G401.6 (cell line): Measurements from ENCODE around the gene SLC15A1.
"Not testable (repeated sequence)": the region's sequence is repeated elsewhere in the genome, so short reads cannot be mapped to it uniquely, and the experiment has no call there.

ENCODE experiments used
- FAIRE-seq: peaks from 2 replicates; lab custom pipeline; 2012; peaks lifted over from hg19 to GRCh38; lab: Jason Lieb, UNC

SLC15A1 gene

GRCh38 chr13:98781045-98781444 is 28.6 kb upstream of the SLC15A1 start:
- FAIRE-seq = no peak

- FAIRE-seq = no peak
Observed at GRCh38 chr13:98780451-98780850, 28.0 kb upstream of the SLC15A1 start.

- no peak for FAIRE-seq
Observed at GRCh38 chr13:98779695-98780094, 27.2 kb upstream of the SLC15A1 start.

- no peak for FAIRE-seq
Observed at GRCh38 chr13:98778749-98779148, 26.3 kb upstream of the SLC15A1 start.

- FAIRE-seq = no peak
Observed at GRCh38 chr13:98776644-98777043, 24.2 kb upstream of the SLC15A1 start.

GRCh38 chr13:98775844-98776598 is 23.5 kb upstream of the SLC15A1 start:
- FAIRE-seq = no peak

GRCh38 chr13:98775386-98775785 is 22.9 kb upstream of the SLC15A1 start:
- FAIRE-seq = no peak

GRCh38 chr13:98774776-98775175 is 22.3 kb upstream of the SLC15A1 start:
- no peak for FAIRE-seq

GRCh38 chr13:98773921-98774320 is 21.4 kb upstream of the SLC15A1 start:
- FAIRE-seq = no peak

- no peak for FAIRE-seq
Observed at GRCh38 chr13:98772794-98773452, 20.5 kb upstream of the SLC15A1 start.

GRCh38 chr13:98771838-98772611 is 19.6 kb upstream of the SLC15A1 start:
- no peak for FAIRE-seq

GRCh38 chr13:98769736-98770135 is 17.3 kb upstream of the SLC15A1 start:
- no peak for FAIRE-seq

GRCh38 chr13:98768522-98768921 is 16.1 kb upstream of the SLC15A1 start:
- no peak for FAIRE-seq

GRCh38 chr13:98766697-98767096 is 14.2 kb upstream of the SLC15A1 start:
- FAIRE-seq = no peak

- no peak for FAIRE-seq
Observed at GRCh38 chr13:98765996-98766519, 13.6 kb upstream of the SLC15A1 start.

GRCh38 chr13:98761986-98762616 is 9.6 kb upstream of the SLC15A1 start:
- no peak for FAIRE-seq

GRCh38 chr13:98761126-98761985 is 8.9 kb upstream of the SLC15A1 start:
- FAIRE-seq = no peak

- FAIRE-seq = no peak
Observed at GRCh38 chr13:98755729-98756128, 3.3 kb upstream of the SLC15A1 start.

- no peak for FAIRE-seq
Observed at GRCh38 chr13:98755116-98755515, 2.6 kb upstream of the SLC15A1 start.

- not testable (repeated sequence) for FAIRE-seq
Observed at GRCh38 chr13:98754468-98754867, 2.0 kb upstream of the SLC15A1 start.

GRCh38 chr13:98751861-98752466 is 508 bp downstream of the SLC15A1 start:
- no peak for FAIRE-seq
